HepG2 (cell line): ENCODE data around the gene RNF208. TPM values are rescaled to one million over a fixed set of nuclear protein-coding genes. Genes with fewer than 3 reads are reported as not detected.
A peak's percentile ranks its signal among the peaks of the same experiment; 100 is the strongest.

Source experiments
- CBFB ChIP-seq: sonication (generic); formaldehyde crosslinking; IDR thresholded peaks from 2 replicates; pipeline ENCODE4 v1.4.0; 2020; ENCODE audit warnings: missing genetic modification reagents
- FOXK1 ChIP-seq: sonication (generic); formaldehyde crosslinking; IDR thresholded peaks from 2 replicates; pipeline ENCODE4 v1.4.0; 2020; ENCODE audit warnings: low read depth, missing genetic modification reagents, borderline replicate concordance
- GATAD2A ChIP-seq: IDR thresholded peaks from 2 replicates; pipeline ENCODE4 v1.6.1; 2016
- HIVEP1 ChIP-seq: sonication (generic); formaldehyde crosslinking; IDR thresholded peaks from 2 replicates; pipeline ENCODE4 v1.4.0; 2020; ENCODE audit warnings: mild to moderate bottlenecking, missing genetic modification reagents
- HOXA3 ChIP-seq: sonication (generic); formaldehyde crosslinking; IDR thresholded peaks from 2 replicates; pipeline ENCODE4 v1.5.0; 2020; ENCODE audit warnings: missing genetic modification reagents
- PATZ1 ChIP-seq: sonication (generic); formaldehyde crosslinking; IDR thresholded peaks from 2 replicates; pipeline ENCODE4 v1.4.0; 2020; ENCODE audit warnings: missing genetic modification reagents
- PTBP1 ChIP-seq: fragments of 200-400 bp; formaldehyde crosslinking; IDR thresholded peaks from 2 replicates; pipeline ENCODE4 v1.6.1; 2018; ENCODE audit warnings: low read length, low read depth; ENCODE audit not compliant: poor library complexity, severe bottlenecking
- RXRB ChIP-seq: IDR thresholded peaks from 2 replicates; pipeline ENCODE4 v1.6.1; 2016; ENCODE audit warnings: borderline replicate concordance, missing genetic modification reagents, missing compliant biosample characterization
- YY1 ChIP-seq: IDR thresholded peaks from 2 replicates; pipeline ENCODE4 v1.6.1; 2011; ENCODE audit warnings: low read length, low read depth, moderate library complexity, mild to moderate bottlenecking; ENCODE audit not compliant: insufficient read depth, insufficient replicate concordance
- ZNF773 ChIP-seq: sonication (generic); formaldehyde crosslinking; IDR thresholded peaks from 2 replicates; pipeline ENCODE4 v1.4.0; 2020; ENCODE audit warnings: missing genetic modification reagents, borderline replicate concordance
- ZNF839 ChIP-seq: sonication (generic); formaldehyde crosslinking; IDR thresholded peaks from 2 replicates; pipeline ENCODE4 v1.4.0; 2020; ENCODE audit warnings: missing genetic modification reagents, mild to moderate bottlenecking, borderline replicate concordance
- polyA plus RNA-seq, 8 experiments: library from polyadenylated mRNA; depleted of rRNA in 3 of 8; stranded (reverse) in 7 of 8; unstranded in 1 of 8; fragments of >200 nt; fragmentation: Illumina TruSeq in 4 of 8; extraction: Trizol in 4 of 8; gene quantifications; 2 replicates each; pipeline versions ENCODE4 v1.2.1 to v1.2.3, GENCODE V29; 2011 to 2016; ENCODE audit warnings: low read depth in 4 of 8, missing spikeins in 1 of 8, mixed read lengths in 1 of 8; ENCODE audit not compliant: insufficient read depth in 1 of 8
- total RNA-seq, 5 experiments: library from RNA; depleted of rRNA; stranded (reverse); fragments of >200 nt; fragmentation: Illumina TruSeq; extraction: Trizol; gene quantifications; 2 replicates each; pipeline ENCODE4 v1.2.3, GENCODE V29; 2016; ENCODE audit warnings: low read depth in 1 of 5
- TF ChIP-seq, protein P1 (sequence below): sonication (generic); formaldehyde crosslinking; IDR thresholded peaks from 2 replicates; pipeline ENCODE4 v1.8.1; 2023; ENCODE audit warnings: missing genetic modification reagents, mild to moderate bottlenecking, borderline replicate concordance
- TF ChIP-seq, protein P2 (sequence below): sonication (generic); formaldehyde crosslinking; IDR thresholded peaks from 2 replicates; pipeline ENCODE4 v1.8.0; 2023; ENCODE audit warnings: mild to moderate bottlenecking, missing genetic modification reagents

Gene RNF208
- total and polyA plus RNA-seq, 2 of the 13 experiments (the other 11 are each of a cell fraction or from before 2014, with no cell fraction given): 1.6 to 2.1 TPM

- TF ChIP-seq ZNF839 (no peak), PTBP1 (peak; percentile 25), ZNF773 (no peak), FOXK1 (CRISPR knock-in tag) (no peak; the same call in 1 of the 2 replicates), RXRB (CRISPR knock-in tag) (peak; percentile 28; the same call in 1 of the 2 replicates), YY1 (peak; percentile 69), HOXA3 (CRISPR knock-in tag) (peak; percentile 49; the same call in 1 of the 2 replicates), PATZ1 (peak; percentile 87), HIVEP1 (no peak; the same call in 1 of the 2 replicates), CBFB (no peak), GATAD2A (CRISPR knock-in tag) (peak; percentile 35; the same call in 1 of the 2 replicates)
- TF ChIP-seq, protein P1, sequence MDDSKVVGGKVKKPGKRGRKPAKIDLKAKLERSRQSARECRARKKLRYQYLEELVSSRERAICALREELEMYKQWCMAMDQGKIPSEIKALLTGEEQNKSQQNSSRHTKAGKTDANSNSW: peak; percentile 63; the same call in 1 of the 2 replicates
- TF ChIP-seq, protein P2, sequence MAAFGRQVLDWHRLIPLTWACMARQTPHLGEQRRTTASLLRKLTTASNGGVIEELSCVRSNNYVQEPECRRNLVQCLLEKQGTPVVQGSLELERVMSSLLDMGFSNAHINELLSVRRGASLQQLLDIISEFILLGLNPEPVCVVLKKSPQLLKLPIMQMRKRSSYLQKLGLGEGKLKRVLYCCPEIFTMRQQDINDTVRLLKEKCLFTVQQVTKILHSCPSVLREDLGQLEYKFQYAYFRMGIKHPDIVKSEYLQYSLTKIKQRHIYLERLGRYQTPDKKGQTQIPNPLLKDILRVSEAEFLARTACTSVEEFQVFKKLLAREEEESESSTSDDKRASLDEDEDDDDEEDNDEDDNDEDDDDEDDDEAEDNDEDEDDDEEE (CRISPR knock-in tag): 0 out of 2 replicates have a peak, but pooled peaks have one; percentile 52
Measured at GRCh38 chr9:137217276-137218211, 4.5 kb downstream of the RNF208 start (continued).
